HG03064 (cell line): Measurements from ENCODE around the gene TEX38.
A peak's percentile ranks its signal among the peaks of the same experiment; 100 is the strongest.
"Not testable (repeated sequence)": the region's sequence is repeated elsewhere in the genome, so short reads cannot be mapped to it uniquely, and the experiment has no call there.

Experiments
- ATAC-seq: cut with Tn5 transposase; IDR thresholded peaks from one replicate; pipeline ENCODE4 v1.9.1; 2021; ENCODE audit warnings: low read depth; ENCODE audit not compliant: unreplicated experiment

TEX38 gene

GRCh38 chr1:46654698-46655097 lies 17.0 kb upstream of the TEX38 start:
- not testable (repeated sequence) for ATAC-seq

GRCh38 chr1:46655848-46656247 lies 15.8 kb upstream of the TEX38 start:
- no peak for ATAC-seq

- no peak for ATAC-seq
These were observed 15.0 kb upstream of the TEX38 start for GRCh38 chr1:46656643-46657042.

GRCh38 chr1:46657775-46658174 lies 13.9 kb upstream of the TEX38 start:
- no peak for ATAC-seq

DNA sequence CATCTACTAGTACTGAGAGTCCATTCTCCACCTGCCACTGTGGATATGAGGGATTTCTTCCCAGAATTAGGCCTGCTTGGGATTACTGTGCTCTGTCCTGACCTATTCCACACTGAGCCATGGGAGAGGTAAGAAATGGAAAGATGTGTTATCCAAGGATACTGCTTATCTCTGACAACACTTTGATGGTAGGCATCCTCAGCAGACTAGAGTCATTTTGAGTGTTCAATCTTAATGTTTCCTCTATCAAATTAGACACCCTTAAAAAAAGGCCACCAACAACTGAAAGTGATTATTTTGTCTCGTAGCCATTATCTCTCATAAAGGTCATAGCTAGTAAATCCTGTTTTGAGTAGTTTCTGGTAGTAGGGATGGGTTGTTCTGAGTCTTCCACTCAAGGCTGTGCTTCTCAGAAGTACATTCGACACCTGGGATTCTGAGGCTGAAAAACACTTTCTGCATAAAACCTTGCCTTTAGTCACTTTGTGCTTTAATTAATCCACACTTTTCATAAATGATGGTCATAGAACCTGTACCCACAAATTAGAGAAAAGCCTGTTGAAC lies 12.3 kb upstream of the TEX38 start:
- ATAC-seq, result no peak

- ATAC-seq, result peak; percentile 80
These were observed 11.5 kb upstream of the TEX38 start for GRCh38 chr1:46660116-46660515.

DNA sequence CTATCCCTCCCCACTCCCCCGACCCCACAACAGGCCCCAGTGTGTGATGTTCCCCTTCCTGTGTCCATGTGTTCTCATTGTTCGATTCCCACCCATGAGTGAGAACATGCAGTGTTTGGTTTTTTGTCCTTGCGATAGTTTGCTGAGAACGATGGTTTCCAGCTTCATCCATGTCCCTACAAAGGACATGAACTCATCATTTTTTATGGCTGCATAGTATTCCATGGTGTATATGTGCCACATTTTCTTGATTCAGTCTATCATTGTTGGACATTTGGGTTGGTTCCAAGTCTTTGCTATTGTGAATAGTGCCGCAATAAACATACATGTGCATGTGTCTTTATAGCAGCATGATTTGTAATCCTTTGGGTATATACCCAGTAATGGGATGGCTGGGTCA lies 8.7 kb upstream of the TEX38 start:
- not testable (repeated sequence) for ATAC-seq

DNA sequence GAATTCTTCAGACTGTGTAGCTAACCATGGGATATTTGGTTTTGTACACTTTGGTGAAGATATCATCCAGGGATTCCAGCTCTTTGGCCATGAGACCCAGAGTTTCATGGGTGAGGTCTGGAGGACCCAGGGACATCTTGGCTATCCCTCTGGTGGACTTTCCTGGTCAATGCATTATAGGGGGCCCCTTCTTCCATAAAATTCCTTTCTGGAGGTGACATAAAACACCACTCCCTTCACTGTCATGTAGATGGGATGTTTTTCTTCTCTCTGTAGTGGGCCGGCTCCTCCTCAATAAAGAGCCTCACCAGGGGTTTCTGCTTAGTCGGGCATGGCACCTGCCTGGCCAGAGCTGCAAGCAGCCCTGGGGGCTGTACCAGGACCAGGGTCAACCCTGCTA lies 5.7 kb upstream of the TEX38 start:
- ATAC-seq, result no peak

GRCh38 chr1:46667782-46668760 lies 3.6 kb upstream of the TEX38 start, which contains the start of gene ATPAF1:
Gene ATPAF1, minus strand, starts transcription at chr1:46668364. Its CDS starts 42 bp downstream, at chr1:46668322.
- ATAC-seq, result peak; percentile 67

GRCh38 chr1:46670134-46670533 lies 1.5 kb upstream of the TEX38 start:
- no peak for ATAC-seq

GRCh38 chr1:46672696-46673095 lies 1.0 kb downstream of the TEX38 start:
- ATAC-seq, result no peak

GRCh38 chr1:46673749-46674182 lies 2.1 kb downstream of the TEX38 start:
- no peak for ATAC-seq

DNA sequence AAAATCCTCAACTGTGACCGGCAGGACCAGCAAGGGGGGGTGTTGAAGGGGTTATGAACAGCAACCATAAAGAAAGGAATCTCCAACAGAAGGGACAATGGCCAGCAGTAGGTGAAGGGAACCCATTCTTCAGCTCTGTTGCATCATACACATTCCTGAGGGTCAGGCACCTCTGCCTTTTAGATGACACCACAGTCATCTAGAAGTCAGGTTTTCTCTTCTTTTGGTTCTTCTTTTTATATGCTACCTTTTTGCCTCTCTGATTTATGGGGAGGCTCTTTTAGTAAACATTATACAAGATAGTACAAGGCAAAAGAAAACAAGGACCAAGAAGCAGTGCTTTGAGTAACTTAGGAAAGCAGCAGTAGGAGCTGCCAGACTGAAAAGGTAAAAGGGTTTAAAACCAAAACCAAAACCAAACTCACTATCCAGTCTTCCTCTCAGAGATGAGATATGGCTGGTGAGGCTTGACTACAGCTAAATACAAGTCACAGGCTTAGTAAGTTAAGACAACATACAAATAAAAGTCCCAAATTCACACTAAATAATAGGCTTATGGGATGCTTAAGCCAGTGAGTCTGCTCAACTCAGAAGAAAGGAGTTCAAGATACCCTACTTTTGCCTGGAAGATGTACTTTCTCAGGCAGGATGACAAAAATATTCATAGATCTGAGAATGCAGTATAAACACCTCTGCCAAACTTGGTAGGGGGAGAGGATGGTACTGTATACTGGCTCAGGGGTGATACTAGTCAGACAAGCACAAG lies 4.1 kb downstream of the TEX38 start:
- ATAC-seq, result peak; percentile 88

- no peak for ATAC-seq
These were observed 4.9 kb downstream of the TEX38 start for GRCh38 chr1:46676531-46676930.

DNA sequence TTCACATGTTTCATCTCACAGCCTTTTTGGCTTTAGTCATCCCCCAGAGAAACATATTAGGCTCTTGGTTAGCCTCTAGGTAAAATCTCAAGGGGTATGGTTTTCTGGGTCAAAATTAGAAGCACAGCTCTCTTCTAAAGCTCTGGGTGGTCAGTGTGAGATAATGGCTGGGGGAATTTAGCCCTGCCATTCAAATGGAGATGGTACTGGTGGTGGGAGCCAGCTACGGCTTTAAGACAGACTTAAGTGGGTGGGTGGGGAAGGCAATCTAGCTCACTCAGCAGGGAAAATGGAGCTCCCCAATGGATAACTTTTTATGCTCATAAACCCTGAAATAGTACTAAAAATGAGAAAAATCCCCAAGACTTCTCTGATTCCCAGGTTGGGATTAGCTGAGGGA lies 5.7 kb downstream of the TEX38 start:
- ATAC-seq, result no peak

GRCh38 chr1:46679789-46680573 lies 8.3 kb downstream of the TEX38 start:
- ATAC-seq, result no peak

DNA sequence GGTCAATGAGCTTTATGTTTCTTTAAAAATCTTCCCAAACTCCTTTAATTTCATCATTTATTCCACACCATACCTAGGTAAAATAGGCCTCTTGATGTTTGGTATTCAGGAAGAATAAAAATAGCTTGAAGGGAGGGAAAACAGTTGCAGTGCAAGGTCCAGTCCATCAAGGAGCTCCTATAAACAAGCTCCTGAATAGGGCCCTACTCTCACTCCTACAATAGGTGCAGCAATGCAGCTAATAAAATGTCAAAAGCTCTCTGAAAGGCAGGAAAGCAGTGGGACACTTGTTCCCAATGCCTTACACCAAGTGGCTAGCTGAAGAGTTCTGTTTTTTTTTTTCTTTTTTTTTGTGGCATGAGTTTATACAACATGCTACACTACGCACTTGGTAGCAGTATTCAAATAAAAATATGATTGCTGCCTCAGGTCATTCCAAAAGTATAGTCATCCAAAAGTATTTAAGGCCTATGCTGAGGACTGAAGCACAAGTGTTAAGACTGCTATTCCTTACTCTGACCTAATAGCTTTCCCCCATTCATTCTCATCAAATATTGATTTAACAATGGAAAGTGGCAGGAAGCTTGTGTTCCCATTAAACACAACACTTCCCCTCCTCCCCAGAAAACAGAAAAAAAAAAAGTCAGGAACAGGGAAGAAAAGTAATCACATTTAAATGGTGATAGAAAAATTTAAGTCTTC lies 9.8 kb downstream of the TEX38 start:
- ATAC-seq, result no peak

GRCh38 chr1:46682064-46682463 lies 10.4 kb downstream of the TEX38 start:
- no peak for ATAC-seq

GRCh38 chr1:46684670-46685069 lies 13.0 kb downstream of the TEX38 start:
- ATAC-seq, result no peak

DNA sequence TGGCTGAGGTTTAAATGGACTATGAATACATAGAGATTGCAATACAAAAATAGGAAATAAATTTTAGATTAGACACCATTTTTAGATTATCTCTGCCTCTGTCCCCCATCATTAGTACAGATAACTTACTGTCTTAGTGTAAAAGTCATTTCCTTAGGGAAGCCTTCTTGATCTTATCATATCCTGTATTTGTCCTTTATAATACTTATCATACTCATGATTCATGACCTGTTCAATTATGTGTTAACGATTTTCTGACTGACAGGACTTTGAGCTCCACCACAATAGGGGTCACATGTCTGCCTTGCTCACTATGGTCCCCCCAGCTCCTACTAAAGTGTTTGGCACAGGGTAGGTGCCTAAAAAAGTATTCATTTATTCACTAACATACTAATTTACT lies 14.6 kb downstream of the TEX38 start:
- ATAC-seq, result no peak
